CD4-positive, alpha-beta T cell treated with Interleukin-21 for 1 hour (primary cell): ENCODE data around the gene PKD2.

ENCODE experiments used
- DNase-seq: peaks from one replicate; pipeline ENCODE4 v3.0.0-alpha.2; 2020

The PKD2 gene

GRCh38 chr4:88007304-88008121 lies at the start of gene PKD2:
Gene PKD2, plus strand, starts transcription at chr4:88007635. Its CDS starts 99 bp downstream, at chr4:88007734.
- peak; percentile 78 for DNase-seq

- DNase-seq = no peak
These were observed 45.4 kb upstream of the PKD2 start for GRCh38 chr4:87961993-87962392.

GRCh38 chr4:87962398-87963146 lies 44.9 kb upstream of the PKD2 start:
- no peak for DNase-seq

- no peak for DNase-seq
These were observed 41.9 kb upstream of the PKD2 start for GRCh38 chr4:87965501-87965975.

- DNase-seq = no peak
These were observed 41.3 kb upstream of the PKD2 start for GRCh38 chr4:87966095-87966496.

GRCh38 chr4:87967193-87967592 lies 40.2 kb upstream of the PKD2 start:
- DNase-seq = no peak

- no peak for DNase-seq
These were observed 37.3 kb upstream of the PKD2 start for GRCh38 chr4:87970121-87970520.

GRCh38 chr4:87971866-87972265 lies 35.6 kb upstream of the PKD2 start:
- DNase-seq = no peak

- DNase-seq = peak; percentile 37
These were observed 33.9 kb upstream of the PKD2 start for GRCh38 chr4:87973283-87974169.

GRCh38 chr4:87974856-87975462 lies 32.5 kb upstream of the PKD2 start:
- DNase-seq = no peak

- DNase-seq = peak; percentile 8
These were observed 32.0 kb upstream of the PKD2 start, which contains the start of gene SPP1 for GRCh38 chr4:87975466-87975865. Gene SPP1, plus strand, starts transcription at chr4:87975714. Its CDS starts 1,182 bp downstream, at chr4:87976896.

- no peak for DNase-seq
These were observed 29.7 kb upstream of the PKD2 start for GRCh38 chr4:87977521-87978278.

- DNase-seq = no peak
These were observed 28.8 kb upstream of the PKD2 start for GRCh38 chr4:87978681-87979080.

GRCh38 chr4:87979810-87980209 lies 27.6 kb upstream of the PKD2 start:
- no peak for DNase-seq

- DNase-seq = no peak
These were observed 25.9 kb upstream of the PKD2 start for GRCh38 chr4:87981486-87981885.

- DNase-seq = no peak
These were observed 25.4 kb upstream of the PKD2 start for GRCh38 chr4:87982036-87982435.

- no peak for DNase-seq
These were observed 24.9 kb upstream of the PKD2 start for GRCh38 chr4:87982446-87983010.

GRCh38 chr4:87983996-87984395 lies 23.4 kb upstream of the PKD2 start:
- no peak for DNase-seq

- DNase-seq = peak; percentile 24
These were observed 22.1 kb upstream of the PKD2 start for GRCh38 chr4:87985097-87985886.

- no peak for DNase-seq
These were observed 21.6 kb upstream of the PKD2 start for GRCh38 chr4:87985887-87986200.

GRCh38 chr4:87986508-87986907 lies 20.9 kb upstream of the PKD2 start:
- no peak for DNase-seq
